SHP77 treated with DMSO at 0.1 percent for 48 hours (cell line): ENCODE data around the gene ZFP92.

Experiments used
- DNase-seq: peaks from one replicate; lab custom pipeline; 2025; lab: John Stamatoyannopoulos, UW

Gene ZFP92

GRCh38 chrX:153456161-153456560 is 44.9 kb downstream of the ZFP92 start:
- DNase-seq = no peak

DNA sequence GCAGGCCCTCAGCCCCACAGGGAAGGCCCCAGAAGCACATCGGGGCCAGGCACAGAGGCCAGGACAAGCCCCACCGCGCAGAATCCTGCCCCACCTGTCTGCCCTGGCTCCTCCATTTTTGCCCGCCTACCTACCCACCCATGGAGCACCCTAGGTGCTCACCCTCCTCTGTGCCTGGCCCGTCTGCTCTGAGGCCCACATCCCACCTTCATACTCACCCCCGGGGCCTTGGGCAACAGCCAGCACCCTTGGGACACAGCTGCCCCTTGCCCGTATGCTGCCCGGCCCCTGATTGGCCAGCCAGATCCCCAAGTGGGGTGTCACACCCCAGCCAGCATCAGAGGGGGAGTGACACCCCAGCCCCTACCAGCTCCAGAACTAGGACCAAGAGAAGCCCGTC is 45.4 kb downstream of the ZFP92 start:
- DNase-seq = no peak

DNA sequence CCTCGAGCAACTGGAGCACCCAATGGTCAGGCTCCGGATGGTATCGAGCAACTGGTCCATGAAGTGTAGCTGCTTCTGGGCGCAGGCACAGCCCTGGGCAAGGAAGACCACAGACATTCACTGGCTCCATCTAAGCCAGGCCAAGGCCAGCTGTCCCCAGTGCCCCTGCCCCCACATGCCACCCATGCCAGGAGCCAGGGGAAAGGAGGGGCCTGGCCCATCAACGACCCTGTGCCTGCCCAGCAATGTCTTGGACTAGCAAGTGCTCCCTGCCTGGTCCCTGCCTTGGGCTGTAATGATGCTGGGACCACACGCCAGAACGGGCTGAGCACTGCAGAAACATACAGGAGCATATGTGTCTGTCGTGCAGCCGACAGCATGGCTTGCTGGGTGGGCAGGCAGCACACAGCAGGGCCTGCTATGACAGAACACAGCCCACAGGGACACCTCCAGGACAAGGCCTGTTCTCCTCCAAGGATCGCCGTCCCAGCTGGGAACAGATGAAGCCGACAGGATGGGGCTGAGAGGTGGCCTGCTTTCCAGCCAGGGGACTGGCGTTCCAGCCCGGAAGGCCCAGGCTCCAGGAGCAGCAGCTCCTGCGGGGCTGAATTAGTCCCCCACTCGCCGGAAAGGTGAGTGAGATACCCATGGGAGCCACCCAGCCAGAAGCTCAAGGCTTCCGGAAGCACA is 46.0 kb downstream of the ZFP92 start:
- no peak for DNase-seq

GRCh38 chrX:153457827-153458466 is 46.7 kb downstream of the ZFP92 start:
- DNase-seq = no peak

DNA sequence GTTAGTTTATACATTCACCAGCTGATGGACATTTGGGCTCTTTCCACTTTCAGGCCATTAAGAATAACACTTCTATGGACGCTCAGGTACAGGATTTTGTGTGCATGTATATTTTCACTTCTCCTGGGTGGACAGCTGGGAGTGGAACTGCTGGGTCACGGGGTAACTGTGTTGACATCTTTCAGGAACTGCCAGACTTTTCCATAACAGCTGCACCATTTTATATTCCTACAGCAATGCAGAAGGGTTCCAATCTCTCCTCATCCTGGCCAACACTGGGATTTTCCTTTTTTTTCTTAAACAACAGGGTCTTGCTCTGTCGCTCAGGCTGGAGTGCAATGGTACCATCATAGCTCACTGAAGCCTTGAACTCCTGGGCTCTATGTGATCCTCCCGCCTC is 47.2 kb downstream of the ZFP92 start:
- no peak for DNase-seq

DNA sequence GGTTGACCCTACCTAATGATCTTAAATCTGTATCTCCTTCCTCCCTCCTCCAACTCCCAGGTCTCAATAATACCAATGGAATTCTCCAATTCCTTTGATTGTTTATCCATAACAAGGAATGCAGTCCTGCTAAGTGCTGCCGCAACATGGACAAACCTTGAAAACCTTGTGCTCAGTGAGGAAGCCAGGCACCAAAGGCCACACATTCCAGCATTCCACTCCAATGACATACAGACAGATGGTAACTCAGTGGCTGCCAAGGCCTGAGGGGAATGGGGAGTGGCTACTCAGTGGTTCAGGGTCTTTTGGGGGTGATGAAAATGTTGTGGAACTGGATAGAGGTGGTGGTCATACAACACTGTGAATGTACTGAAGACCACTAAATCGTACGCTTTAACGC is 48.7 kb downstream of the ZFP92 start:
- DNase-seq = no peak

GRCh38 chrX:153460826-153461225 is 49.6 kb downstream of the ZFP92 start:
- DNase-seq = no peak
